HepG2 (cell line): Measurements from ENCODE around the gene UBE2E1. TPM values are rescaled to one million over a fixed set of nuclear protein-coding genes. Genes with fewer than 3 reads are reported as not detected.

Experiments used
- ATAC-seq: fragments of 200-7000 bp; cut with Tn5 transposase; 3 replicates; pipeline ENCODE4 v1.9.1; 2020; ENCODE audit warnings: mild to moderate bottlenecking, moderate library complexity
- BruUV-seq: library from RNA; stranded (reverse); fragments of 400-500 nt; replicated peaks from 2 replicates; lab custom pipeline; 2021; lab: Mats Ljungman, UMichigan
- CTCF ChIA-PET: fragments of 300-600 bp; formaldehyde crosslinking; extraction: SDS; loops from one replicate; lab custom pipeline; 2021; ENCODE audit warnings: low total read pairs, inconsistent platforms, low intra/inter-chr PET ratio; lab: Yijun Ruan, JAX
- POLR2A ChIA-PET: fragments of 350-600 bp; sonication (Branson Sonifier 250); formaldehyde crosslinking; loops from one replicate; lab custom pipeline; 2020; ENCODE audit warnings: antibody characterized with exemption, inconsistent platforms; lab: Yijun Ruan, JAX
- DNase-seq: peaks from one replicate; pipeline ENCODE4 v3.0.0-alpha.2; 2015; ENCODE audit warnings: low spot score
- FAIRE-seq: peaks from 3 replicates; lab custom pipeline; 2011; peaks lifted over from hg19 to GRCh38; lab: Jason Lieb, UNC
- H2AFZ ChIP-seq: one replicate; pipeline ENCODE4 v1.6.1; 2011; ENCODE audit warnings: low read length, inconsistent platforms
- H3K27ac ChIP-seq: fragments of 300-600 bp; 3 replicates; pipeline ENCODE4 v1.8.0; 2011; ENCODE audit warnings: mixed run types, mild to moderate bottlenecking, mixed read lengths, low read length, inconsistent platforms; ENCODE audit not compliant: insufficient read depth; ENCODE audit errors: extremely low read length
- H3K27me3 ChIP-seq, 2 experiments: fragments of 200-600 bp in 1 of 2; 2 replicates in 1 of 2; 3 replicates in 1 of 2; pipeline versions ENCODE4 v1.6.0 to v1.8.0; 2011; ENCODE audit warnings: low read length in 2 of 2, mild to moderate bottlenecking in 2 of 2, moderate library complexity in 2 of 2, inconsistent platforms in 1 of 2; ENCODE audit not compliant: insufficient read depth in 2 of 2, control insufficient read depth in 1 of 2
- H3K36me3 ChIP-seq, 2 experiments: fragments of 200-600 bp in 1 of 2; replicated peaks in 1 of 2; 2 replicates in 1 of 2; 3 replicates in 1 of 2; pipeline versions ENCODE4 v1.5.1 to v1.8.0; 2011; ENCODE audit warnings: low read length in 2 of 2, inconsistent platforms in 1 of 2; ENCODE audit not compliant: insufficient read depth in 2 of 2, control insufficient read depth in 1 of 2
- H3K4me1 ChIP-seq: 2 replicates; pipeline ENCODE4 v1.5.1; 2012; ENCODE audit warnings: low read length, inconsistent platforms; ENCODE audit not compliant: insufficient read depth
- H3K4me2 ChIP-seq: 2 replicates; pipeline ENCODE4 v1.6.0; 2011; ENCODE audit warnings: low read depth, low read length, inconsistent platforms
- H3K4me3 ChIP-seq, 3 experiments: fragments of 200-600 bp in 1 of 3; sonication (generic), shearing (Covaris generic) in 1 of 3; replicated peaks in 1 of 3; 2 replicates each; pipeline ENCODE4 v1.5.1; 2011 to 2016; ENCODE audit warnings: low read length in 3 of 3, inconsistent platforms in 2 of 3, low read depth in 2 of 3, mild to moderate bottlenecking in 2 of 3, control low read depth in 1 of 3, mixed read lengths in 1 of 3; ENCODE audit not compliant: insufficient read depth in 1 of 3
- H3K79me2 ChIP-seq: one replicate; pipeline ENCODE4 v1.6.1; 2011; ENCODE audit warnings: low read length, inconsistent platforms; ENCODE audit not compliant: insufficient read depth
- H3K9ac ChIP-seq: 2 replicates; pipeline ENCODE4 v1.6.0; 2011; ENCODE audit warnings: mild to moderate bottlenecking, low read depth, low read length, inconsistent platforms; ENCODE audit not compliant: insufficient read depth
- H3K9me3 ChIP-seq: 2 replicates; pipeline ENCODE4 v1.5.1; 2012; ENCODE audit warnings: mild to moderate bottlenecking, low read length
- H4K20me1 ChIP-seq: 2 replicates; pipeline ENCODE4 v1.6.0; 2011; ENCODE audit warnings: inconsistent platforms, mild to moderate bottlenecking, low read length, moderate library complexity; ENCODE audit not compliant: insufficient read depth
- GATAD1 ChIP-seq: IDR thresholded peaks from 2 replicates; pipeline ENCODE4 v1.6.1; 2016; ENCODE audit warnings: missing genetic modification reagents, missing compliant biosample characterization
- ISX ChIP-seq: sonication (generic); formaldehyde crosslinking; conservative IDR thresholded peaks from 2 replicates; pipeline ENCODE4 v1.5.0; 2020; ENCODE audit warnings: missing genetic modification reagents
- MAFF ChIP-seq: IDR thresholded peaks from 2 replicates; pipeline ENCODE4 v1.6.1; 2011; ENCODE audit warnings: low read depth, low read length, improper control_type of control experiment
- PPARG ChIP-seq: conservative IDR thresholded peaks from 2 replicates; pipeline ENCODE4 v1.6.1; 2016; ENCODE audit warnings: missing biosample characterization, missing genetic modification reagents
- XRCC5 ChIP-seq: fragments of 200-400 bp; formaldehyde crosslinking; optimal IDR thresholded peaks from 2 replicates; pipeline ENCODE3; 2017; ENCODE audit warnings: mild to moderate bottlenecking, low read length
- ZNF34 ChIP-seq: sonication (generic); formaldehyde crosslinking; IDR thresholded peaks from 2 replicates; pipeline ENCODE4 v1.4.0; 2020; ENCODE audit warnings: mild to moderate bottlenecking, missing genetic modification reagents, borderline replicate concordance
- ZNF558 ChIP-seq: sonication (generic); formaldehyde crosslinking; IDR thresholded peaks from 2 replicates; pipeline ENCODE4 v1.9.0; 2022; ENCODE audit warnings: mild to moderate bottlenecking, missing genetic modification reagents, borderline replicate concordance
- ZNF563 ChIP-seq: sonication (generic); formaldehyde crosslinking; IDR thresholded peaks from 2 replicates; pipeline ENCODE4 v1.8.0; 2022; ENCODE audit warnings: mild to moderate bottlenecking, moderate library complexity, missing genetic modification reagents
- WGBS: methylation state at CpG from one replicate; pipeline ENCODE4 v1.1.6; 2017; ENCODE audit warnings: low lambda C conversion rate; 5-methylcytosine and 5-hydroxymethylcytosine counted together
- in situ Hi-C: cut with HindIII; loops from 2 replicates; pipeline ENCODE4 v1.10.0; 2017; ENCODE audit warnings: low pct_unique_long_range_greater_than_20kb; ENCODE audit not compliant: extremely low pct_ligation_motif_present
- intact Hi-C: fragments of 100-400 bp; cut with micrococcal nuclease; formaldehyde crosslinking; loops from one replicate; pipeline ENCODE4 v1.10.0; 2022; ENCODE audit not compliant: unreplicated experiment
- polyA plus RNA-seq, 8 experiments: library from polyadenylated mRNA; depleted of rRNA in 3 of 8; stranded (reverse) in 7 of 8; unstranded in 1 of 8; fragments of >200 nt; fragmentation: Illumina TruSeq in 4 of 8; extraction: Trizol in 4 of 8; gene quantifications; 2 replicates each; pipeline versions ENCODE4 v1.2.1 to v1.2.3, GENCODE V29; 2011 to 2016; ENCODE audit warnings: low read depth in 4 of 8, missing spikeins in 1 of 8, mixed read lengths in 1 of 8; ENCODE audit not compliant: insufficient read depth in 1 of 8
- total RNA-seq, 5 experiments: library from RNA; depleted of rRNA; stranded (reverse); fragments of >200 nt; fragmentation: Illumina TruSeq; extraction: Trizol; gene quantifications; 2 replicates each; pipeline ENCODE4 v1.2.3, GENCODE V29; 2016; ENCODE audit warnings: low read depth in 1 of 5
- TF ChIP-seq, protein P1 (sequence below): sonication (generic); formaldehyde crosslinking; IDR thresholded peaks from one replicate; pipeline ENCODE4 v1.5.1; 2020; ENCODE audit warnings: mild to moderate bottlenecking, missing genetic modification reagents; ENCODE audit errors: not compliant biosample characterization
- TF ChIP-seq, protein P2 (sequence below): sonication (generic); formaldehyde crosslinking; conservative IDR thresholded peaks from 2 replicates; pipeline ENCODE4 v1.8.1; 2023; ENCODE audit warnings: missing genetic modification reagents
- TF ChIP-seq, protein P3 (sequence below), 2 experiments: fragments of 450-650 bp in 1 of 2; sonication (generic) in 1 of 2; formaldehyde crosslinking; IDR thresholded peaks; 2 replicates each; pipeline versions ENCODE4 v1.5.0 to v1.8.0; 2020 to 2022; ENCODE audit warnings: mild to moderate bottlenecking in 1 of 2, missing genetic modification reagents in 1 of 2
- TF ChIP-seq, protein P4 (sequence below): sonication (generic); formaldehyde crosslinking; IDR thresholded peaks from 2 replicates; pipeline ENCODE4 v1.8.0; 2022; ENCODE audit warnings: mild to moderate bottlenecking, missing genetic modification reagents, moderate library complexity

UBE2E1 gene
- total and polyA plus RNA-seq, 2 of the 13 experiments (the other 11 are each of a cell fraction or from before 2014, with no cell fraction given), result 55.4 to 61.8 TPM

DNA sequence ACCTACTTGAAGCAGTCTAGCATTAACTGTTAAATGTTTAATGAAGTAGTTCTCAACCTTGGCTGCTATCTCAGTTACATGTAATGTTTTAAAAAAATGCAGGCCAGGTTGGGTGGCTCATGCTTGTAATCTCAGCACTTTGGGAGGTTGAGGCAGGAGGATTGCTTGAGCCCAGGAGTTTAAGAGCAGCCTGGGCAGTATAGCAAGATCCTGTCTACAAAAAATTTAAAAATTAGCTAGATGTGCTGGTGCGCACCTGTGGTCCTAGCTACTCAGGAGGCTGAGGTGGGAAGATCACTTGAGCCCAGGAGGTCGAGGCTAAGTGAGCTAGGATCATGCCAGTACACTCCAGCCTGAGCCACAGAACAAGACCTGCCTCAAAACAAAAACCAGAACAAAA is 29.3 kb downstream of the UBE2E1 start (continued):
- TF ChIP-seq, protein P1, sequence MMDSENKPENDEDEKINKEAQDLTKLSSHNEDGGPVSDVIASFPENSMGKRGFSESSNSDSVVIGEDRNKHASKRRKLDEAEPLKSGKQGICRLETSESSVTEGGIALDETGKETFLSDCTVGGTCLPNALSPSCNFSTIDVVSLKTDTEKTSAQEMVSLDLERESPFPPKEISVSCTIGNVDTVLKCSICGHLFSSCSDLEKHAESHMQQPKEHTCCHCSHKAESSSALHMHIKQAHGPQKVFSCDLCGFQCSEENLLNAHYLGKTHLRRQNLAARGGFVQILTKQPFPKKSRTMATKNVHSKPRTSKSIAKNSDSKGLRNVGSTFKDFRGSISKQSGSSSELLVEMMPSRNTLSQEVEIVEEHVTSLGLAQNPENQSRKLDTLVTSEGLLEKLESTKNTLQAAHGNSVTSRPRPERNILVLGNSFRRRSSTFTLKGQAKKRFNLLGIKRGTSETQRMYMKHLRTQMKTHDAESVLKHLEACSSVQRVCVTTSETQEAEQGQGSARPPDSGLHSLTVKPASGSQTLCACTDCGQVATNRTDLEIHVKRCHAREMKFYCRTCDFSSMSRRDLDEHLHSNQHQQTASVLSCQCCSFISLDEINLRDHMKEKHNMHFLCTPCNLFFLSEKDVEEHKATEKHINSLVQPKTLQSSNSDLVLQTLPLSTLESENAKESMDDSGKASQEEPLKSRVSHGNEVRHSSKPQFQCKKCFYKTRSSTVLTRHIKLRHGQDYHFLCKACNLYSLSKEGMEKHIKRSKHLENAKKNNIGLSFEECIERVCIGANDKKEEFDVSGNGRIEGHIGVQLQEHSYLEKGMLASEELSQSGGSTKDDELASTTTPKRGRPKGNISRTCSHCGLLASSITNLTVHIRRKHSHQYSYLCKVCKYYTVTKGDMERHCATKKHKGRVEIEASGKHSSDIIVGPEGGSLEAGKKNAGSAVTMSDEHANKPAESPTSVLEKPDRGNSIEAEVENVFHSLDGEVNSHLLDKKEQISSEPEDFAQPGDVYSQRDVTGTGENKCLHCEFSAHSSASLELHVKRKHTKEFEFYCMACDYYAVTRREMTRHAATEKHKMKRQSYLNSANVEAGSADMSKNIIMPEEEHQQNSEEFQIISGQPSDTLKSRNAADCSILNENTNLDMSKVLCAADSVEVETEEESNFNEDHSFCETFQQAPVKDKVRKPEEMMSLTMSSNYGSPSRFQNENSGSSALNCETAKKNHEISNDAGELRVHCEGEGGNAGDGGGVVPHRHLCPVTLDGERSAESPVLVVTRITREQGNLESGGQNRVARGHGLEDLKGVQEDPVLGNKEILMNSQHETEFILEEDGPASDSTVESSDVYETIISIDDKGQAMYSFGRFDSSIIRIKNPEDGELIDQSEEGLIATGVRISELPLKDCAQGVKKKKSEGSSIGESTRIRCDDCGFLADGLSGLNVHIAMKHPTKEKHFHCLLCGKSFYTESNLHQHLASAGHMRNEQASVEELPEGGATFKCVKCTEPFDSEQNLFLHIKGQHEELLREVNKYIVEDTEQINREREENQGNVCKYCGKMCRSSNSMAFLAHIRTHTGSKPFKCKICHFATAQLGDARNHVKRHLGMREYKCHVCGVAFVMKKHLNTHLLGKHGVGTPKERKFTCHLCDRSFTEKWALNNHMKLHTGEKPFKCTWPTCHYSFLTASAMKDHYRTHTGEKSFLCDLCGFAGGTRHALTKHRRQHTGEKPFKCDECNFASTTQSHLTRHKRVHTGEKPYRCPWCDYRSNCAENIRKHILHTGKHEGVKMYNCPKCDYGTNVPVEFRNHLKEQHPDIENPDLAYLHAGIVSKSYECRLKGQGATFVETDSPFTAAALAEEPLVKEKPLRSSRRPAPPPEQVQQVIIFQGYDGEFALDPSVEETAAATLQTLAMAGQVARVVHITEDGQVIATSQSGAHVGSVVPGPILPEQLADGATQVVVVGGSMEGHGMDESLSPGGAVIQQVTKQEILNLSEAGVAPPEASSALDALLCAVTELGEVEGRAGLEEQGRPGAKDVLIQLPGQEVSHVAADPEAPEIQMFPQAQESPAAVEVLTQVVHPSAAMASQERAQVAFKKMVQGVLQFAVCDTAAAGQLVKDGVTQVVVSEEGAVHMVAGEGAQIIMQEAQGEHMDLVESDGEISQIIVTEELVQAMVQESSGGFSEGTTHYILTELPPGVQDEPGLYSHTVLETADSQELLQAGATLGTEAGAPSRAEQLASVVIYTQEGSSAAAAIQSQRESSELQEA, result no peak

DNA sequence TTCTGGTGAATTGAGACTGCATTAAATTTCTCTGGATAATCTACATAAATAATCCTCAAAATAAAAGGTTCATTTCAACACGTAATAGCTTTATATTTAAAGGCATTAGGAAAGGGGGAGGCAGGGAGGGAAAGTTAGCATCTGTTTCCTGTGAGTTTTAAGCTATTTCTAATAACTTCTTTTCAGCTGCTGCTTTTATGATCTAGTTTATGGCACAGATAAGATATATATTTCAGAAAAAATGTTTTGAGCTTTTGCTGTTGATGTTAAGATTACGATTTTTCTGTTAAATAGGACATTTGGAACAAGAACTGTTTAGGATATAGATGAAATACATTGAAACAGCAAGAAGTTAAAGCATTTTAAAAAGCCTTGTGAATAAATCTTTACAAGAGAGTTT is 30.0 kb downstream of the UBE2E1 start:
- FAIRE-seq (no peak), DNase-seq (no peak), ATAC-seq (no peak)
- Histone ChIP-seq H3K4me3 (no peak overlapping the region), H2AFZ (no peak overlapping the region), H3K9me3 (no peaks in the 10 kb centered on the region), H4K20me1 (peaks cover 19% of the 10 kb centered on the region; the same call in 1 of the 2 replicates), H3K4me1 (peaks cover 13% of the 10 kb centered on the region), H3K27me3 (no peaks in the 10 kb centered on the region), H3K36me3 (peaks cover 1 to 2% of the 10 kb centered on the region in 2 experiments; a peak in 1 of 5 replicates), H3K79me2 (peaks cover 29% of the 10 kb centered on the region), H3K27ac (no peak overlapping the region), H3K9ac (no peak overlapping the region), H3K4me2 (no peak overlapping the region)
- intact Hi-C loops, result no loop called here
- in situ Hi-C loops, result no loop called here
- BruUV-seq, result no TSS peak
- ChIA-PET POLR2A (no interaction called here), CTCF (no interaction called here)
- 99% methylated on average over 2 of the region's 2 CpGs for WGBS
- no peak for TF ChIP-seq XRCC5
- TF ChIP-seq, protein P2, sequence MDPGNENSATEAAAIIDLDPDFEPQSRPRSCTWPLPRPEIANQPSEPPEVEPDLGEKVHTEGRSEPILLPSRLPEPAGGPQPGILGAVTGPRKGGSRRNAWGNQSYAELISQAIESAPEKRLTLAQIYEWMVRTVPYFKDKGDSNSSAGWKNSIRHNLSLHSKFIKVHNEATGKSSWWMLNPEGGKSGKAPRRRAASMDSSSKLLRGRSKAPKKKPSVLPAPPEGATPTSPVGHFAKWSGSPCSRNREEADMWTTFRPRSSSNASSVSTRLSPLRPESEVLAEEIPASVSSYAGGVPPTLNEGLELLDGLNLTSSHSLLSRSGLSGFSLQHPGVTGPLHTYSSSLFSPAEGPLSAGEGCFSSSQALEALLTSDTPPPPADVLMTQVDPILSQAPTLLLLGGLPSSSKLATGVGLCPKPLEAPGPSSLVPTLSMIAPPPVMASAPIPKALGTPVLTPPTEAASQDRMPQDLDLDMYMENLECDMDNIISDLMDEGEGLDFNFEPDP (CRISPR knock-in tag), result no peak
- TF ChIP-seq PPARG (CRISPR knock-in tag), result no peak
- TF ChIP-seq MAFF, result no peak
- TF ChIP-seq ZNF558, result no peak
- TF ChIP-seq ISX (CRISPR knock-in tag), result no peak
- TF ChIP-seq, protein P3, sequence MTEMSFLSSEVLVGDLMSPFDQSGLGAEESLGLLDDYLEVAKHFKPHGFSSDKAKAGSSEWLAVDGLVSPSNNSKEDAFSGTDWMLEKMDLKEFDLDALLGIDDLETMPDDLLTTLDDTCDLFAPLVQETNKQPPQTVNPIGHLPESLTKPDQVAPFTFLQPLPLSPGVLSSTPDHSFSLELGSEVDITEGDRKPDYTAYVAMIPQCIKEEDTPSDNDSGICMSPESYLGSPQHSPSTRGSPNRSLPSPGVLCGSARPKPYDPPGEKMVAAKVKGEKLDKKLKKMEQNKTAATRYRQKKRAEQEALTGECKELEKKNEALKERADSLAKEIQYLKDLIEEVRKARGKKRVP (CRISPR knock-in tag; IDR thresholded peaks at IDR 0.05), result no peak
- no peak for TF ChIP-seq GATAD1
- TF ChIP-seq, protein P4, sequence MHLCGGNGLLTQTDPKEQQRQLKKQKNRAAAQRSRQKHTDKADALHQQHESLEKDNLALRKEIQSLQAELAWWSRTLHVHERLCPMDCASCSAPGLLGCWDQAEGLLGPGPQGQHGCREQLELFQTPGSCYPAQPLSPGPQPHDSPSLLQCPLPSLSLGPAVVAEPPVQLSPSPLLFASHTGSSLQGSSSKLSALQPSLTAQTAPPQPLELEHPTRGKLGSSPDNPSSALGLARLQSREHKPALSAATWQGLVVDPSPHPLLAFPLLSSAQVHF (CRISPR knock-in tag), result no peak
- TF ChIP-seq ZNF34 (CRISPR knock-in tag), result no peak
- TF ChIP-seq ZNF563 (CRISPR knock-in tag), result no peak
